Stimulated activated CD4-positive, alpha-beta T cell treated with anti-CD3 and anti-CD28 coated beads, Interleukin-12 subunit alpha, Interleukin-12 subunit beta, amount 100 ng/mL, for 24 hours (primary cell): Measurements from ENCODE around the gene RNASEH2A.

Experiments
- DNase-seq, 2 experiments: peaks; one replicate each; pipeline ENCODE4 v3.0.0-alpha.2; 2020; ENCODE audit warnings: low read depth in 2 of 2

RNASEH2A gene

GRCh38 chr19:12859546-12859945 lies 53.2 kb downstream of the RNASEH2A start:
- DNase-seq: no peak
